ENCODE measurements around the gene TIMP3. TPM values are rescaled to one million over a fixed set of nuclear protein-coding genes. Genes with fewer than 3 reads are reported as not detected.

The TIMP3 gene
- total and polyA plus RNA-seq, 2 of the 4 experiments (the other 2 are of a cell fraction): 98.8 to 179 TPM

GRCh38 chr22:32876516-32876915 lies 75.0 kb downstream of the TIMP3 start:
- TF ChIP-seq NFE2L2 (IDR thresholded peaks at IDR 0.05; ENCODE audit: low read depth, low read length): no peak
- TF ChIP-seq MXI1 (IDR thresholded peaks at IDR 0.05; ENCODE audit: borderline replicate concordance, low read depth, low read length): no peak
- TF ChIP-seq POLR2A (IDR thresholded peaks at IDR 0.05; ENCODE audit: low read depth, low read length): no peak
- TF ChIP-seq CEBPB (IDR thresholded peaks at IDR 0.05; ENCODE audit: low read depth, low read length): no peak
- TF ChIP-seq RAD21 (IDR thresholded peaks at IDR 0.05; ENCODE audit: low read length): no peak
- no peak for TF ChIP-seq BHLHE40 (IDR thresholded peaks at IDR 0.05; ENCODE audit: low read depth, low read length)
- TF ChIP-seq USF2 (IDR thresholded peaks at IDR 0.05; ENCODE audit: low read depth, low read length): no peak
- TF ChIP-seq CTCF (conservative IDR thresholded peaks at IDR 0.05; ENCODE audit: low read depth, low read length): no peak
- TF ChIP-seq CHD1 (IDR thresholded peaks at IDR 0.05; ENCODE audit: low read depth, low read length): no peak
- no peak for TF ChIP-seq FOS (IDR thresholded peaks at IDR 0.05; ENCODE audit: low read depth, low read length)
- no peak for TF ChIP-seq MAFK (IDR thresholded peaks at IDR 0.05; ENCODE audit: low read depth, low read length)
- no peak for TF ChIP-seq MAZ (IDR thresholded peaks at IDR 0.05; ENCODE audit: borderline replicate concordance, low read depth, low read length)
- no peak for TF ChIP-seq RFX5 (IDR thresholded peaks at IDR 0.05; ENCODE audit: low read depth, low read length)
- TF ChIP-seq SMC3 (IDR thresholded peaks at IDR 0.05; ENCODE audit: low read depth, low read length): no peak
- no peak for TF ChIP-seq ELK1 (IDR thresholded peaks at IDR 0.05; ENCODE audit: borderline replicate concordance, low read depth, low read length)
- no peak for TF ChIP-seq RCOR1 (IDR thresholded peaks at IDR 0.05; ENCODE audit: insufficient replicate concordance, low read length)
- intact Hi-C loops (cut with micrococcal nuclease) (no loop called here), dilution Hi-C loops (cut with HindIII; ENCODE audit: low sequenced_read_pairs, unreplicated experiment) (no loop called here), in situ Hi-C loops (cut with MboI; ENCODE audit: low sequenced_read_pairs) (no loop called here)
- Histone ChIP-seq H3K4ac (ENCODE audit: low read depth, low read length) (no peak overlapping the region), H4K8ac (ENCODE audit: low read depth in 2 of 2, low read length in 2 of 2) (no peak overlapping the region), H3K27ac (ENCODE audit: insufficient read depth, low read length) (no peak overlapping the region), H3K4me3 (ENCODE audit: insufficient read depth, low read depth, low read length) (no peak overlapping the region), H3K9me3 (ENCODE audit: control insufficient read depth, insufficient read depth, low read length) (no peaks in the 10 kb centered on the region), H4K91ac (ENCODE audit: insufficient read depth, low read depth, low read length) (no peak overlapping the region), H2AK9ac (replicated peaks; ENCODE audit: low read depth, low read length, poor library complexity) (no peak overlapping the region), H3K9ac (ENCODE audit: low read depth, low read length) (no peak overlapping the region), H3K14ac (replicated peaks; ENCODE audit: low read depth, low read length) (no peak overlapping the region), H3K9me1 (ENCODE audit: insufficient read depth, low read length) (no peaks in the 10 kb centered on the region), H4K20me1 (ENCODE audit: insufficient read depth, low read length) (no peaks in the 10 kb centered on the region), H4K5ac (ENCODE audit: low read depth, low read length) (no peak overlapping the region), H3K4me1 (ENCODE audit: control insufficient read depth, insufficient read depth, low read length) (peaks cover 2% of the 10 kb centered on the region; the same call in 1 of the 2 replicates), H3K56ac (ENCODE audit: extremely low read depth, insufficient read depth, low read length) (no peak overlapping the region), H2BK120ac (ENCODE audit: low read depth, low read length) (no peak overlapping the region), H3K23ac (ENCODE audit: low read depth, low read length) (no peak overlapping the region), H2AFZ (replicated peaks; ENCODE audit: low read length, poor library complexity) (no peak overlapping the region), H3K36me3 (ENCODE audit: control insufficient read depth, insufficient read depth, low read length) (no peaks in the 10 kb centered on the region), H2BK5ac (ENCODE audit: low read depth, low read length, poor library complexity, severe bottlenecking) (no peak overlapping the region), H2BK20ac (ENCODE audit: low read depth, low read length) (no peak overlapping the region), H3K4me2 (ENCODE audit: low read depth, low read length) (no peak overlapping the region), H3K18ac (ENCODE audit: low read depth, low read length) (no peak overlapping the region), H2AK5ac (ENCODE audit: low read depth, low read length) (no peak overlapping the region), H3K79me1 (ENCODE audit: low read depth in 1 of 2, low read length in 2 of 2) (no peaks in the 10 kb centered on the region), H3K27me3 (ENCODE audit: control insufficient read depth, insufficient read depth, low read length) (peaks cover 41% of the 10 kb centered on the region), H2BK15ac (ENCODE audit: low read depth, low read length) (no peak overlapping the region)
- CTCF ChIA-PET: no interaction called here
- no peak for ATAC-seq (ENCODE audit: low read depth)
- no CpG with 5 or more reads among the region's 2 CpGs for WGBS, 2 experiments (ENCODE audit: extremely low coverage in 2 of 2, insufficient read length in 1 of 2)
- no peak for DNase-seq
- POLR2A ChIA-PET (ENCODE audit: unreplicated experiment): no interaction called here
- BruUV-seq (replicated peaks): no TSS peak

Data from IMR-90 (cell line).